Measurements from ENCODE around the gene BRD1.
"Not testable (repeated sequence)": the region's sequence is repeated elsewhere in the genome, so short reads cannot be mapped to it uniquely, and the experiment has no call there.

Gene BRD1

GRCh38 chr22:49767355-49768062, 60.2 kb downstream of the BRD1 start:
- DNase-seq = peak; percentile 3

- DNase-seq = no peak
These were observed 61.7 kb downstream of the BRD1 start for GRCh38 chr22:49765951-49766350.

GRCh38 chr22:49765091-49765771, 62.4 kb downstream of the BRD1 start:
- no peak for DNase-seq

GRCh38 chr22:49764127-49764581, 63.5 kb downstream of the BRD1 start:
- no peak for DNase-seq

GRCh38 chr22:49763696-49764095, 64.0 kb downstream of the BRD1 start:
- DNase-seq = no peak

- DNase-seq = peak; percentile 56
These were observed 64.5 kb downstream of the BRD1 start for GRCh38 chr22:49763138-49763537.

GRCh38 chr22:49762571-49762970, 65.1 kb downstream of the BRD1 start:
- DNase-seq = not testable (repeated sequence)

GRCh38 chr22:49761836-49762235, 65.8 kb downstream of the BRD1 start:
- no peak for DNase-seq

- no peak for DNase-seq
These were observed 66.8 kb downstream of the BRD1 start for GRCh38 chr22:49760630-49761571.

GRCh38 chr22:49760280-49760629, 67.4 kb downstream of the BRD1 start:
- peak; percentile 50 for DNase-seq

GRCh38 chr22:49756676-49757075, 71.0 kb downstream of the BRD1 start:
- no peak for DNase-seq

GRCh38 chr22:49756201-49756600, 71.5 kb downstream of the BRD1 start:
- no peak for DNase-seq

GRCh38 chr22:49755631-49756001, 72.1 kb downstream of the BRD1 start:
- DNase-seq = no peak

GRCh38 chr22:49754696-49755630, 72.7 kb downstream of the BRD1 start:
- peak; percentile 16 for DNase-seq

- DNase-seq = peak; percentile 85
These were observed 73.5 kb downstream of the BRD1 start for GRCh38 chr22:49753961-49754695.

GRCh38 chr22:49753276-49753890, 74.3 kb downstream of the BRD1 start:
- DNase-seq = no peak

GRCh38 chr22:49752598-49753091, 75.0 kb downstream of the BRD1 start:
- DNase-seq = no peak

- no peak for DNase-seq
These were observed 75.6 kb downstream of the BRD1 start for GRCh38 chr22:49751966-49752597.

GRCh38 chr22:49751318-49751965, 76.2 kb downstream of the BRD1 start:
- DNase-seq = no peak

All from DMS153 (cell line).